Fibroblast of skin of back (primary cell): ENCODE measurements around the gene MLC1.

Experiments used
- DNase-seq: peaks from one replicate; pipeline ENCODE4 v3.0.0-alpha.2; 2013

MLC1 gene

GRCh38 chr22:50035131-50035881 lies 49.9 kb downstream of the MLC1 start:
- no peak for DNase-seq

DNA sequence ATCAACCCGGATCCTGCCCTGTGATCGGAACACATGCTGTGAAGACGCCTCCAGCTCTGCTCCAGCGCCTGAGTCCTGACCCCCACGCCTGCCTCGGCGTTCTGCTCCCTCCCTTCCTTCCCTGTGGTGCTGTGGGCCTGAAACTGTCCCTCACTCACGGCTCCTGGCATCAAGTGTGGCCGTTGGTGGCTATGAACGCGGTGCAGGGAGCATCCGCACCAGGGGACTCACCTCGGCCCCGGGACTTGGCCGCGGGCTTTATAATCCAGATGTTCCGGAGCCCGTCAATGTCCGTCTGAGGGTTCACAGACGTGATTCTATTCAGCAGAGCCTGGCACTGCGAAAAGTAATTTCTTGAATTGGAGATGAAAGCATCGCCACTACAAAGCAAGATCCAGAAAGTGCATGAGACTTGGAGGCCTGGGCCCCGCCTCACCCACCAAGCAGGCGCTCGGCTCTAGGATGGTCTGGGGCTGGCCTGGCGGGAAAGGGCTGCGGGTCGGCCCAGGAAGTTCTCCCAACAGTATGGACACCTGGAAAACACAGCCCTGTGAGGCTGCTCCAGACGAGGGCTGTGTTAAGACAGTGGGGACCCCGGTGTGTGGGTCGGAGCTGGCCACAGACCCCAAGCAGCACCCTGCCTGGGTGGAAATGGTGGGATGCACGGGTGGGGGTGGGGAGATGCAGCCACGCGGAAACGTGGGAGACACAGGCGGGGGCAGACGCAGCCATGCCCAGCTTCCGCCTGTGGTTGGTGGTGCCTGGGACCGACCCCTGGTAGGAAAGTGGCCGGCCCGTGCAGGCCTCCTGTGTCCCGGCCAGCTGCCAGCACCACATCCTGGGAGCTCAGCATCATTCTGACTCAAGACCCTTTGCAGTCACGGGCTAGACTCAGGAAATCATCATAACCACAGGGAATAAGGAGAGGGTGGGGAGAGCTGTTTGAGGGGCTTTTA lies 50.8 kb downstream of the MLC1 start:
- no peak for DNase-seq

GRCh38 chr22:50032941-50033601 lies 52.2 kb downstream of the MLC1 start:
- DNase-seq = no peak

DNA sequence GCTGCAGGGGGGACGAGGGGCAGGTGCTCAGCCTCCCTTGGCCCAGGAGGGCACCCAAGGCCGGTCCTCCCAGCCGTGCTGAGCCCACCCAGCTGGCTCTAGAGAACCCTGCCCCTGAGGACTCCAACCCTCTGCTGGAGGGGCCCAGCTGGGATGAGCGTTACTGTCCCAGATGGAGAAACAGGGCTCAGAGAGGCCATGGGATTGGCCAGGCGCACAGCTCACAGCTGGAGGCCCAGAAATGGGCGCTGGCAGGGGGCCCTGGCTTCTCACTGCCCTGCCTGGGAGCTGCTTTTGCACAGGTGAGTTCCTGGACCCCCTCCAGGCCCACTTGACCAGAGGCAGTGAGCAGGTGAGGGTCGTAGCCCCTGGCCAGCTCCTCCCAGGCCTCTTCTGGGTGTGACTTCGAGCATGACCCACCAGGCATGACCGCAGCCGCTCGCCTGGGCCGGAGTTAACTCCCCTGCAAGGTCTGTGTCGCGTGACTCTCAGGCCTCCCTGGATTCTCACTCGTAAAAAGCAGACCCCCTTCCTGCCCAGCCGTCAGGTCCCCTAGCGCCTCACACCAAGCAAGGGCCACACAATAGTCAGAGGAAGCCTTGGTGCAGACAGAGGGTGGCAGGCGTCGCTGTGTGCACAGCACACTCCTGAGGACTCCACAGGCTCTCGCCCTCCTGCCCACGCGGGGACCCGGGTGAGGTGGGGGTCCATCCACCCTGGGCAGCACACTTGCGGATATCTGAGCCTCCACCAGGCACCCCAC lies 52.9 kb downstream of the MLC1 start:
- no peak for DNase-seq

DNA sequence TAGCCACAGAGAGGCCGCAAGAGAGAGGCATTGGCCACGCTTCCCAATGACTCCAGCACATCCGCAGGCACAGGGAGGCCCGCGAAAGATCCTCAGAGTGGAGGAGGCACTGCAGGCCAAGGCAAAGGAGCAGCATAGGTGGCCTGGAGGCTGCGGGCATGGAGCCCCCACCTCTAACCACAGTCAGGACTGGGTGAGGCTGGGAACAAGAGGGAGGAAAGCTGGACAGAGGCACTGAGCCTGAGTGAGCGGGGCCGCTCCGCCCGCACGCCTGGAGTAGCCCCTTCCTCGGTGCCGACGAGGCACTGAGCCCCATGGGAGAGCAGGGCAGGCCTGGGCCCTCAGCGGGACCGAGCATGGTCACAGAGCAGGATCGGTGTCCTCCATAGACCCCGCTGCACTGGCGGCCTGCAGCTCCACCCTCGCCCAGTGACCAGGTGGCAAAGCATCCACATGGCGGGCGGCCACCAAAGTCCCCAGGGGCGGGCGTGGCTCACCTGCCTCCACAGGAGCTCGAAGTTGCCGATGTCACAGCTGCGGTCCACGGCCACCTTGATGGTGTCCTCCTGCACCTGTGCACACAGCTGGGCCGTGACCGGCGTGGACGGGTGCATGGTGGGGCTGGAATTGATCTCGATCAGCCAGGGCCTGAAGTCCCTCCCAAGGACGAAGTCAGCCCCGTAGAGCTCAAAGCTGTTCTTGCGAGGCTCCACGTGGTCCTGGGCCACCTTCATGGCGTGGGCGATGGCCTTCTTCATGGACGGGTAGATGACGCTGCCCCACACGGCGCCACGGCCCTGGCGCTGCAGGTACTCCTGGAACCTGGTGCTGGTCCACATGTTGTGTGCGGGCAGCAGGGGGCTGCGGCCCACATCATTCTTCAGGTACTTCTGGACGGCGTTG lies 53.8 kb downstream of the MLC1 start:
- DNase-seq = no peak

DNA sequence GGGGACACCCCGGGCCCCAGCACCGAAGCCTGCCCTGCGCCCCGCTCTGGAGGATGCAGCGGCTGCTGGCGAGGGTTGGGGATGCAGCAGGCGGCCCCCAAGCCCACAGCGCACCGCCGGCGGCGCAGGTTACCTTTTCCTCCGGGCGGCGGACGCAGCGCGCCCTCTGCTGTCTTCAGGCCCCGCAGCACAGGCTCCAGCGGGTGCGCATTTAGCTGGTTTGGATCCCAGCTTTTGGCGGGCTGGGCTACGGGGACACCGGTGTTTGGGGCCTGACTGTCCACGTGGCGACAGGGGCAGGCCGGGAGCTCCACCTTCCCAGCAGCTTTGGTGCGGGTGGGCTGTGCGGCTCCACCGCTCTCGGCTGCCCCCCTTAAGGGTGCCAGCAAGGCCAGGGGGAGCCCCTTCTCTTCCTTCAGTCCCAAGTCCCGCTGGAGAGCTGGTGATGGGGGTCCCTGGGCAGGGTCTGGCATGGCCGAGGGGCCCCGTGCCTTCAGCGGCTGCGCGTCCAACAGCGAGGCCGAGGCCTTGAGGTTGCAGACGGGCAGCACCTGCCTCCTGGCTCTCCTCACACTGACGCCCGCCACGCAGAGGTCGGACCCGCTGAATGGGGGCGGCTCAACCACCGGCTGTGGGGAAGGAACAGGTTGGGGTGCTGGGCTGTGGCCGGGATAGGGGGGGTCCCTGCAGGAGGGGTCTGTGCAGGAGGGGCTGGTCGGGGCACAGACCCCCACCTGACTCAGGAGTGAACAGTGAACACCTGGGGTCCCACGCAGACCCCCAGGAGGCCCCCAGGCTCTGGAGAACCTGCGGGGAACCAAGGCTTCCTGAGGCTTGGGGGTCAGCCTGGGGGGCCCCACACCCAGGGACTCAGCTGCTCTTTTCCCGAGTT lies 54.7 kb downstream of the MLC1 start:
- DNase-seq = peak; percentile 52

GRCh38 chr22:50027639-50028537 lies 57.3 kb downstream of the MLC1 start:
- DNase-seq = no peak

GRCh38 chr22:50025993-50026392 lies 59.2 kb downstream of the MLC1 start:
- DNase-seq = no peak

GRCh38 chr22:50022171-50022819 lies 62.9 kb downstream of the MLC1 start:
- no peak for DNase-seq

- no peak for DNase-seq
Observed at GRCh38 chr22:50020606-50021005, 64.6 kb downstream of the MLC1 start.

- DNase-seq = no peak
Observed at GRCh38 chr22:50019316-50019715, 65.9 kb downstream of the MLC1 start.

- no peak for DNase-seq
Observed at GRCh38 chr22:50018608-50019285, 66.5 kb downstream of the MLC1 start.

DNA sequence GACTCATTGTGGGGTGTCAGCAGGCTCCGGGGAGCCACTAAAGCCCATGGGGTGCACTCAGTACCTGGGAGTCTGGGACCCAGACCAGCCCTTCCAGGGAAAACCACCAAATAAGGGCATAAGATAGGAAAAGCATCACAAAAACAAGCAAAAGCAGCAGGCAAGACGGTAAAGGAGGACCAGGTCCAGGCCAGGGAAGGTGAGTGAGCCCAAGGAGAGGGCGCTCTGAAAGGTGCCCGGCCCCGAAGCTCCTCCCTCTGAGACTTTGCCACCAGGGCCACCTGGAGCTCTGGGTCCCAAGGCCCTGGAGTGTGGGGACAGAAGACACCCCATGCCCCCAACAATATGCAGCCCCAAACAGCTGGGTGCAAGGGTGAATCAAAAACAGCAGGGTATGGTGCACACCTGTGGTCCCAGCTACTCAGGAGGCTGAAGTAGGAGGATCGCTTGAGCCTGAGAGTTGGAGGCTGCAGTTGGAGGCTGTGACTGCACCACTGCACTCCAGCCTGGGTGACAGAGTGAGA lies 67.5 kb downstream of the MLC1 start:
- no peak for DNase-seq

GRCh38 chr22:50016988-50017700 lies 68.1 kb downstream of the MLC1 start:
- no peak for DNase-seq

DNA sequence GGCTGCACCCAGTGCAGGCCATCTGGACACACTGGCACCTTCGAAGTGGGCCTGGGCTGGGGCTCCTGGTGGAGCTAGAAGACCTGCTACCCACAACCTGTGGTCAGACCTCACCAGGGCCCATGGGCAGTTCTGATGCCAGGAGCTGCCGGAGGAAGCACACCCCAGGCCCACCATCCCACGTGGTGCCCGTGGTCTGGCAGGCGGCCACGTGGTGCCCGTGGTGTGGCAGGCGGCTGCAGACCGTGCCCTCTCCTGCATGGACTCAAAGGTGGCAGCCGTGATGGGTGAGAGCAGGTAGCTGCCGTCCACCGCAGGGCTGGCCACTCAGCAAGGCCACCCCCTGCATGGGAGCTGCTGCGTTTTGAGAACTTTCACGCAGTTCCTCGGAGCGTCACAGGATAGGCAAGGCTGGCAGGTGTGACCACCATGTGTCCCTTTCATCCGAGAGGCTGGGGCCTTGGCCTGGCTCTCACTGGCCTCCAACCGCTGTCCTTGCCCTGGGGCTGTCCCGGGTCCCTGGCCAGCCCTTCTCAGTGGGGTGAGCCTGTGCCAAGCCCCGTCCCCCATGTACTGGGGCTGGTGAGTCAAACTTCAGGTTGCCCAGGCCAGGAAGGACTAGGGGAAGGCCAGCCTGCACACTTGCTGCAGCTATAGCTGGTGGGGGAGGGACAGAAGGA lies 68.8 kb downstream of the MLC1 start:
- DNase-seq = no peak
